ENCODE data around the gene HOXC12.

HOXC12 gene

DNA sequence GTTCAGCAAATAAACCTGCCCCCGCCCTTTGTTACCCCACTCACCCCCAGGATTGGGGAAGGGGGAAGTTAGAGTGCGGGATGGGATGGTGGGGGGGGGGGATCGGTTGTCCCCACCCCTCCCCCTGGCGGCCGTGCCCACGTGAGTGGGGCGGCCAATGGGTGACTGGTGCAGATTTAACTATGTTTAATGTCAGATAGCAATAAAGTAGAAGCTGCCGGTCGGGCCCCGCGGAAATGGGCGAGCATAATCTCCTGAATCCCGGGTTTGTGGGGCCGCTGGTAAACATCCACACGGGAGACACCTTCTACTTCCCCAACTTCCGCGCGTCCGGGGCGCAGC lies at the start of gene HOXC12:
Gene HOXC12, plus strand, starts transcription at position 210 of the 342 bp plus-strand sequence. Its CDS starts 27 bp downstream, at position 237.
- FAIRE-seq: no peak

- FAIRE-seq: no peak
These were observed 47.6 kb upstream of the HOXC12 start for GRCh38 chr12:53907103-53907502.

GRCh38 chr12:53916788-53917655 lies 37.7 kb upstream of the HOXC12 start:
- no peak for FAIRE-seq

DNA sequence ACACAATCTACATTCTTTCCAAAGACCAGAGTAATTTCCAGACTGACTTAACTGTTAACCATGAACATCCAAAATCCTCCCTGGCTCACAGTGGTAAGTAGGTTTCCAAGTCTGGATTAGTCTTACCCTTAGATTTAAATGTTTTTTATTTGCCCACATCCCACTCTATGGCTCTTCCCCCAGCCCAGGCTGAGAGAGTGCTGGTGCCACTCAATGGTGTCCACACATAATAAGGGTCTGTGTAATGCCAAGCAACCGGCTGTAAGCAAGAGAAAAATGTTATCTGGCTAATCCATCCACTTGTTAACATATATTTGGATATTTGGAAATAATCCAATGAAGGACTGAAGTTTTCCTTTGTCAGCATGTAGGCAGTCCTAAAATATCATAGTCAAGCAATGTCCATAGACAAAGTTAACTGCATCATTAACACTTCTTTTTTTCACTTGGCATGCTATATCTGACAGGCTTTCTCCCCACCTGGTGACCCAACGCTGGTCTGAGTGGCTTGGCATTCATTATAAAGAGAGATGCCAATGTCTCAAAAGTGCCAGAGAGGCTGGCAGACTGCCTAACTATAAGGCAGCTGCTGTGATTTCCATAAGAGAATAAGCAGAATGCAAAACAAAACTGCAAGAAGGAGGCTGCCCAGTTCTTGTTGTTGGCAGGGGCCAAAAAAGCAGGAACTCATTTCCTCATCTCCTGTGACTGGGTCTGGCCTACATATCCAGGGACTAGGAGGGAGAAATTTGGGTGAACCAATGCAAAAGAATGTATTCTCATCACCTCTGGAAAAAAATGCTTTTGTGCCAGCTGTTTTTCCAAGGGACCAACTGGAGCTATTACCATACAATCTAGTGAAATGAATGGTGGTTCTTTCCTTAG lies 29.9 kb upstream of the HOXC12 start:
- no peak for FAIRE-seq

- FAIRE-seq: no peak
These were observed 27.3 kb upstream of the HOXC12 start for GRCh38 chr12:53927220-53928029.

GRCh38 chr12:53928054-53928835 lies 26.5 kb upstream of the HOXC12 start:
- FAIRE-seq: no peak

- no peak for FAIRE-seq
These were observed 25.2 kb upstream of the HOXC12 start for GRCh38 chr12:53929527-53929926.

- no peak for FAIRE-seq
These were observed 24.0 kb upstream of the HOXC12 start for GRCh38 chr12:53930591-53931255.

DNA sequence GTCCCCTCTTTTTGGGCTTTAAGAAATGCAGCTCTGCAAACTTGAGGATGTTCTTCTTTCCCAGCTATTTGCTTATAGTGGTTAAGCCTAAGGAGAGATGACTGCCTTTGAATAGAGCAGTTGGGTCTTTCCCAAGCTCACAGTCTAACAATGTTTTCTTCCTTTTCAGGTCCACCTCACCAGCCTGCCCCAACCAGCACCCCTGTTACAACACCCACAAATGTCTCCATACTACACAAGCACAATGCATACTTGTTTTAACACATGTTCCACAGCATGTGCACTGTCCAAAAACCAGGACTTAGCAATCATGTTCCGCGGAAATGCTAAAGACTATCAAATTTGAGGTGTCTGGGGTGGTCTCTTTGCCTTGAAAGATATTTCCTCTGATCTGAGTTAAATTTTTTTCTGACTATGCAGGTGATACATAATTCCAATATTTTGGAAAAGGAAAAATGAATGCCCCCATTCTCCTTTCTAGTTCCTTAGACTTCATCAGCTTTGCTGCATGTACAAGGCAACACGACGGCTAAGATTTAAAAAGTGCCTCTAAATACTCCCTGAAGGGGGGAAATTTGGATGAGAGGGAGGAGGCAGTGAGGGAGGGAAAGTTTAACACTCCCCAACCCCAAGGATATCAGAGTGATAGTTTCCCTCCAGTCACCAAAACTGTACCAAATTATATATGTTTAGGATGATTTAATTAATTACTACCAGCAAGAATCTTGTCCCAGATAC lies 22.7 kb upstream of the HOXC12 start:
- no peak for FAIRE-seq

GRCh38 chr12:53932915-53933314 lies 21.8 kb upstream of the HOXC12 start:
- no peak for FAIRE-seq

- FAIRE-seq: no peak
These were observed 19.0 kb upstream of the HOXC12 start for GRCh38 chr12:53935383-53936341.

- no peak for FAIRE-seq
These were observed 17.6 kb upstream of the HOXC12 start for GRCh38 chr12:53937099-53937498.

DNA sequence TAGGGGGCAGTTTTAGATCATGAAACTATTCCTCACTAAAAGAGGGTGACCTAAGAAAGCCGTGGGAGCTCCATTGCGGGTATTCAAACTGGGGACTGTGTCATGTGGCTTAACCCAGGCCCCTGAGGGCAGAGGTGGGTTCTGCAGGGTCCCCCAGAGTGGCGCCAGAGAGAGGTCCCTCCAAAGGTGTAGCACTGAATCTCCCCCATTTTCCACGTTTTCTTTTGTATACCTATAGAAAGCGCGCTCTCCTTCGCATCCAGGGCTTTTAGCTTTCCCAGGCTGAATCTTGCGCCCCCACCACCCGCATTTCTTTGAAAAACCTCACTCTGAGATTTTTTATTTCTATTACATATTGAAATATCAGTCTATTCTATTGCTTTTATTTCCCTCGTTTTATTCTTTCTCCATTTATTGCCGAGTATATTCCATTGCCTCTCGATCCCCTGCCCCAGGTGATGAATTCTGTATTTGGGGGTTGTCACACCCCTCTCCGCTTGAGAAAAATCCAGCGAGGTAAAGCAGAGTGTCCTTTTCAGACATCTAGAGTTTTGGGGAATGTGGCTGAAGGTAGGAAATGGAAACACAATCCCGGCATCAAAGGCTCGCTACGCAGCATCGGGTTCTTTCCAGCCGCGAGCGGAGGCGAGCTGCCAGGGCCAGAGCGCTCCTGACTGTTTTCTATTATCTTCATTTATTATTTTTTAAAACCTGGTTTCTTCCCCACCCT lies 16.9 kb upstream of the HOXC12 start:
- no peak for FAIRE-seq

DNA sequence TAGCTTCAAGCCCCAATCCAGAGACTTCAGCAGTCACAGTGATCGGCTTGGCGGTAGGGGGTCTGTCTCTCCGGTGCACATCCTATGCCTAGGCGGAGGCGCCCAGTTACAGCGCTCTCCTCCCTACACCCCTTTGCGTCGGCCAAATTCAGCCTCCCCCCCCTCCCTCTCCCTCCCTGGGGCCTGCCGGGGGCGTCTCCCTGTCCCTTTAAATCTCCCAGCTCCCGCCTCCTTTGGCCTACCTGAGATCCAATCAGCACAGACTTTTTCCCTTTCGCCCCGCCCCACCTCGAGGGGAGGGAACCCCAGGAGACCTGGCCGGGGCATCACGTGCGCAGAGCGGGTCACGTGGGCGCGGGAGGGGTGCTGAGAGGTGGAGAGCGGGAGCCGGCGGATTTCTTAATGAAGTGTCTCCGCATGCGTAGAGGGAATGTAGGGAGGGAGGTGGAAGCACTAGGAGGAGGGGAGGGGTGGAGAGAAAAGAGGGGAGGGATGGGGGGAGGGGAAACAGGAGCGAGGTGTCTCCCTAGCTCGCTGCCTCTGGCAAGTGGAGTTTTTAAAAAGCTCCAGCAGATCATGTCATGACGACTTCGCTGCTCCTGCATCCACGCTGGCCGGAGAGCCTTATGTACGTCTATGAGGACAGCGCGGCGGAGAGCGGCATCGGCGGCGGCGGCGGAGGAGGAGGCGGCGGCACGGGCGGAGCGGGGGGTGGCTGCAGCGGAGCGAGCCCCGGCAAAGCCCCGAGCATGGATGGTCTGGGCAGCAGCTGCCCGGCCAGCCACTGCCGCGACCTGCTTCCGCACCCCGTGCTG lies 16.2 kb upstream of the HOXC12 start, which contains the start of gene HOXC13:
Gene HOXC13, plus strand, starts transcription at position 506 of the 815 bp plus-strand sequence. Its CDS starts 76 bp downstream, at position 582.
- no peak for FAIRE-seq

DNA sequence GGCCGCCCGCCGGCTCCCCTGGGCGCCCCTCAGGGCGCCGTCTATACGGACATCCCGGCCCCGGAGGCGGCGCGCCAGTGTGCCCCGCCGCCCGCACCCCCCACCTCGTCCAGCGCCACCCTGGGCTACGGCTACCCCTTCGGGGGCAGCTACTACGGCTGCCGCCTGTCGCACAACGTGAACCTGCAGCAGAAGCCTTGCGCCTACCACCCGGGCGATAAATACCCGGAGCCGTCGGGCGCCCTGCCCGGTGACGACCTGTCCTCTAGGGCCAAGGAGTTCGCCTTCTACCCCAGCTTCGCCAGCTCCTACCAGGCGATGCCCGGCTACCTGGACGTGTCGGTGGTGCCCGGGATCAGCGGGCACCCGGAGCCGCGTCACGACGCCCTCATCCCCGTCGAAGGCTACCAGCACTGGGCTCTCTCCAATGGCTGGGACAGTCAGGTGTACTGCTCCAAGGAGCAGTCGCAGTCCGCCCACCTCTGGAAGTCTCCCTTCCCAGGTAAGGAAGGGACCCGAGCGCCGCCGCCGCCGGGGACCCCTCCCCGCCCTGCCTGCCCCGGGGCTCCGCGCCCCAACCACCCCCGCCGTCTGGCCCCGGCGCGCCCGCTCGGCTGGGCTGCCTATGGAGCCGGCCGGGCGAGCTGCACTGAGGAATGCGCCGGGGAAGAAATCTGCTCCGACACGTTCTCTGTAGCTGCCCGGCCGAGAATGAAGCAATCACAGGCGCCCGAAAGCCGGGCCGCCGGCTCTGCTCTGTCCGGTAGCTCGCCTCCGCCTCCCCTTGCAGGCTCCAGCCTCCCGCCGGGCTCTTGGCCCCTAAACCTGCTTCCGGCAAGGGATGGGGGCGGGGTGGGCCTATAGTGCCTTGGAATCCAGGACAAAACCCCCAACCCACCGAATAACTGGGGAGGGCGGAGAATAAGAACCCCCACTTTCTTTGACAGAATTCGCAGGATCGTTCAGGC lies 15.3 kb upstream of the HOXC12 start:
- FAIRE-seq: no peak

- FAIRE-seq: no peak
These were observed 14.2 kb upstream of the HOXC12 start for GRCh38 chr12:53940443-53941014.
